DOHH2 (cell line): ENCODE data around the gene PPIL1.

Experiments
- CTCF ChIP-seq: fragments of 200-600 bp; sonication (generic); IDR thresholded peaks from one replicate; pipeline ENCODE4 v1.5.1; 2014; ENCODE audit warnings: antibody characterized with exemption, mild to moderate bottlenecking, low read depth, low read length; ENCODE audit not compliant: poor library complexity, severe bottlenecking
- EZH2phosphoT487 ChIP-seq: fragments of 200-600 bp; sonication (generic); IDR thresholded peaks from 2 replicates; pipeline ENCODE4 v1.6.1; 2017; ENCODE audit warnings: borderline replicate concordance, mild to moderate bottlenecking, antibody characterized with exemption, low read length, moderate library complexity, mixed read lengths

- TF ChIP-seq CTCF (no peak), EZH2phosphoT487 (no peak)
These were observed 44.0 kb downstream of the PPIL1 start for GRCh38 chr6:36830577-36830976.
